ENCODE measurements around the gene ACP2. TPM values are rescaled to one million over a fixed set of nuclear protein-coding genes. Genes with fewer than 3 reads are reported as not detected.
A peak's percentile ranks its signal among the peaks of the same experiment; 100 is the strongest.

ACP2 gene
- total and polyA plus RNA-seq, 9 of the 15 experiments (the other 6 are each of a cell fraction or from before 2014, with no cell fraction given) = 1.9 to 20.0 (median 11.6) TPM

GRCh38 chr11:47269829-47270305 lies 21.3 kb upstream of the ACP2 start, which contains the start of gene MADD (continued):
- TF ChIP-seq GATAD2A (IDR thresholded peaks at IDR 0.05) = no peak
- no peak for TF ChIP-seq ZNF232 (CRISPR knock-in tag; IDR thresholded peaks at IDR 0.05)
- TF ChIP-seq, protein P1, sequence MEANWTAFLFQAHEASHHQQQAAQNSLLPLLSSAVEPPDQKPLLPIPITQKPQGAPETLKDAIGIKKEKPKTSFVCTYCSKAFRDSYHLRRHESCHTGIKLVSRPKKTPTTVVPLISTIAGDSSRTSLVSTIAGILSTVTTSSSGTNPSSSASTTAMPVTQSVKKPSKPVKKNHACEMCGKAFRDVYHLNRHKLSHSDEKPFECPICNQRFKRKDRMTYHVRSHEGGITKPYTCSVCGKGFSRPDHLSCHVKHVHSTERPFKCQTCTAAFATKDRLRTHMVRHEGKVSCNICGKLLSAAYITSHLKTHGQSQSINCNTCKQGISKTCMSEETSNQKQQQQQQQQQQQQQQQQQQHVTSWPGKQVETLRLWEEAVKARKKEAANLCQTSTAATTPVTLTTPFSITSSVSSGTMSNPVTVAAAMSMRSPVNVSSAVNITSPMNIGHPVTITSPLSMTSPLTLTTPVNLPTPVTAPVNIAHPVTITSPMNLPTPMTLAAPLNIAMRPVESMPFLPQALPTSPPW (CRISPR knock-in tag; IDR thresholded peaks at IDR 0.05) = peak; percentile 74
- peak; percentile 58; the same call in 1 of the 2 replicates for TF ChIP-seq CREB1 (IDR thresholded peaks at IDR 0.05)
- TF ChIP-seq CREB1 (CRISPR knock-in tag; IDR thresholded peaks at IDR 0.05) = peak; percentile 52; the same call in 1 of the 2 replicates
- no peak for TF ChIP-seq ELF1 (tag; IDR thresholded peaks at IDR 0.05)
- TF ChIP-seq RB1 (IDR thresholded peaks at IDR 0.05; ENCODE audit: low read depth) = peak; percentile 49; the same call in 1 of the 2 replicates
- TF ChIP-seq, protein P2, sequence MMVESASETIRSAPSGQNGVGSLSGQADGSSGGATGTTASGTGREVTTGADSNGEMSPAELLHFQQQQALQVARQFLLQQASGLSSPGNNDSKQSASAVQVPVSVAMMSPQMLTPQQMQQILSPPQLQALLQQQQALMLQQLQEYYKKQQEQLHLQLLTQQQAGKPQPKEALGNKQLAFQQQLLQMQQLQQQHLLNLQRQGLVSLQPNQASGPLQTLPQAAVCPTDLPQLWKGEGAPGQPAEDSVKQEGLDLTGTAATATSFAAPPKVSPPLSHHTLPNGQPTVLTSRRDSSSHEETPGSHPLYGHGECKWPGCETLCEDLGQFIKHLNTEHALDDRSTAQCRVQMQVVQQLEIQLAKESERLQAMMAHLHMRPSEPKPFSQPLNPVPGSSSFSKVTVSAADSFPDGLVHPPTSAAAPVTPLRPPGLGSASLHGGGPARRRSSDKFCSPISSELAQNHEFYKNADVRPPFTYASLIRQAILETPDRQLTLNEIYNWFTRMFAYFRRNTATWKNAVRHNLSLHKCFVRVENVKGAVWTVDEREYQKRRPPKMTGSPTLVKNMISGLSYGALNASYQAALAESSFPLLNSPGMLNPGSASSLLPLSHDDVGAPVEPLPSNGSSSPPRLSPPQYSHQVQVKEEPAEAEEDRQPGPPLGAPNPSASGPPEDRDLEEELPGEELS (CRISPR knock-in tag; IDR thresholded peaks at IDR 0.05; ENCODE audit: borderline replicate concordance) = no peak
- no peak for TF ChIP-seq ZNF79 (CRISPR knock-in tag; IDR thresholded peaks at IDR 0.05; ENCODE audit: low read depth)
- no peak for TF ChIP-seq LEF1 (IDR thresholded peaks at IDR 0.05)
- TF ChIP-seq, protein P3, sequence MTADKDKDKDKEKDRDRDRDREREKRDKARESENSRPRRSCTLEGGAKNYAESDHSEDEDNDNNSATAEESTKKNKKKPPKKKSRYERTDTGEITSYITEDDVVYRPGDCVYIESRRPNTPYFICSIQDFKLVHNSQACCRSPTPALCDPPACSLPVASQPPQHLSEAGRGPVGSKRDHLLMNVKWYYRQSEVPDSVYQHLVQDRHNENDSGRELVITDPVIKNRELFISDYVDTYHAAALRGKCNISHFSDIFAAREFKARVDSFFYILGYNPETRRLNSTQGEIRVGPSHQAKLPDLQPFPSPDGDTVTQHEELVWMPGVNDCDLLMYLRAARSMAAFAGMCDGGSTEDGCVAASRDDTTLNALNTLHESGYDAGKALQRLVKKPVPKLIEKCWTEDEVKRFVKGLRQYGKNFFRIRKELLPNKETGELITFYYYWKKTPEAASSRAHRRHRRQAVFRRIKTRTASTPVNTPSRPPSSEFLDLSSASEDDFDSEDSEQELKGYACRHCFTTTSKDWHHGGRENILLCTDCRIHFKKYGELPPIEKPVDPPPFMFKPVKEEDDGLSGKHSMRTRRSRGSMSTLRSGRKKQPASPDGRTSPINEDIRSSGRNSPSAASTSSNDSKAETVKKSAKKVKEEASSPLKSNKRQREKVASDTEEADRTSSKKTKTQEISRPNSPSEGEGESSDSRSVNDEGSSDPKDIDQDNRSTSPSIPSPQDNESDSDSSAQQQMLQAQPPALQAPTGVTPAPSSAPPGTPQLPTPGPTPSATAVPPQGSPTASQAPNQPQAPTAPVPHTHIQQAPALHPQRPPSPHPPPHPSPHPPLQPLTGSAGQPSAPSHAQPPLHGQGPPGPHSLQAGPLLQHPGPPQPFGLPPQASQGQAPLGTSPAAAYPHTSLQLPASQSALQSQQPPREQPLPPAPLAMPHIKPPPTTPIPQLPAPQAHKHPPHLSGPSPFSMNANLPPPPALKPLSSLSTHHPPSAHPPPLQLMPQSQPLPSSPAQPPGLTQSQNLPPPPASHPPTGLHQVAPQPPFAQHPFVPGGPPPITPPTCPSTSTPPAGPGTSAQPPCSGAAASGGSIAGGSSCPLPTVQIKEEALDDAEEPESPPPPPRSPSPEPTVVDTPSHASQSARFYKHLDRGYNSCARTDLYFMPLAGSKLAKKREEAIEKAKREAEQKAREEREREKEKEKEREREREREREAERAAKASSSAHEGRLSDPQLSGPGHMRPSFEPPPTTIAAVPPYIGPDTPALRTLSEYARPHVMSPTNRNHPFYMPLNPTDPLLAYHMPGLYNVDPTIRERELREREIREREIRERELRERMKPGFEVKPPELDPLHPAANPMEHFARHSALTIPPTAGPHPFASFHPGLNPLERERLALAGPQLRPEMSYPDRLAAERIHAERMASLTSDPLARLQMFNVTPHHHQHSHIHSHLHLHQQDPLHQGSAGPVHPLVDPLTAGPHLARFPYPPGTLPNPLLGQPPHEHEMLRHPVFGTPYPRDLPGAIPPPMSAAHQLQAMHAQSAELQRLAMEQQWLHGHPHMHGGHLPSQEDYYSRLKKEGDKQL (CRISPR knock-in tag; IDR thresholded peaks at IDR 0.05; ENCODE audit: borderline replicate concordance) = no peak
- peak; percentile 91 for TF ChIP-seq RBFOX2 (IDR thresholded peaks at IDR 0.05; ENCODE audit: low read depth, low read length)
- no peak for TF ChIP-seq ZNF12 (CRISPR knock-in tag; IDR thresholded peaks at IDR 0.05)
- peak; percentile 19; the same call in 1 of the 2 replicates for TF ChIP-seq EGR1 (conservative IDR thresholded peaks at IDR 0.05)
- peak; percentile 41 for TF ChIP-seq TBP (optimal IDR thresholded peaks at IDR 0.05; ENCODE audit: low read depth, low read length)
- peak; percentile 46; the same call in 1 of the 2 replicates for TF ChIP-seq ZFX (CRISPR knock-in tag; IDR thresholded peaks at IDR 0.05)
- TF ChIP-seq KDM1A (IDR thresholded peaks at IDR 0.05) = no peak
- TF ChIP-seq TCFL5 (CRISPR knock-in tag; conservative IDR thresholded peaks at IDR 0.05) = no peak
- TF ChIP-seq SAP30 (IDR thresholded peaks at IDR 0.05; ENCODE audit: borderline replicate concordance, insufficient read depth, low read depth, low read length, poor library complexity, severe bottlenecking) = peak; percentile 39
- peak in 1 of 2 experiments; percentile 27; a peak in 1 of 4 replicates for TF ChIP-seq SIX5 (IDR thresholded peaks at IDR 0.05; ENCODE audit: borderline replicate concordance in 1 of 2, insufficient read depth in 1 of 2, low read depth in 1 of 2, low read length in 2 of 2)
- no peak for TF ChIP-seq MXI1 (IDR thresholded peaks at IDR 0.05; ENCODE audit: low read depth, low read length)

Data from K562 (cell line).